ENCODE data around the gene GARIN5A.

DNA sequence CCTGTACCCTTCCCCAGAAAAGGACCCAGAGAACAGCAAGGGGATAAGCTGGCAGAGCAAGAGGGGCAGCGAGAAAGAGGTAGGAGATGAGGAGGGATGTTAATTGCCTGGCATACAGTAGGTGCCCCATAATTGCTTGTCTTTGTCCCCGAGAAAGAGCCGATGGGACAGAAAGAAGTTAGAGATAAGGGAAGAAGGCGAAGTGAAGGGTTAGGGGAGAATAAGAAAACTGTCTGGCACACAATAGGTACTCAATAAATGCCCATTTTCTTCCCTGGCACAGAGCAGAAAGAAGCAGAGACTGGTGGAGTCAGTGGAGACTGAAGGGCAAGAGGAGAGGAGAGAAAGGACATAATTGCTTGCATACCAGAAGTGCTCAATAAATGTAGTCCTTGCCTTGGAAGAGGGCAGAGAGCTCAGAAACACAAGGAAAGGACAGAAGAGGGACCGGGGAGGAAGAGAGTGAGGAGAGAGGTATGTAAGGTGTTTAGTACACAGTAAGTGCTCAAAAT lies 18.4 kb upstream of the GARIN5A start:
- no peak for TF ChIP-seq POLR2AphosphoS5 (IDR thresholded peaks at IDR 0.05)
- TF ChIP-seq, protein P1, sequence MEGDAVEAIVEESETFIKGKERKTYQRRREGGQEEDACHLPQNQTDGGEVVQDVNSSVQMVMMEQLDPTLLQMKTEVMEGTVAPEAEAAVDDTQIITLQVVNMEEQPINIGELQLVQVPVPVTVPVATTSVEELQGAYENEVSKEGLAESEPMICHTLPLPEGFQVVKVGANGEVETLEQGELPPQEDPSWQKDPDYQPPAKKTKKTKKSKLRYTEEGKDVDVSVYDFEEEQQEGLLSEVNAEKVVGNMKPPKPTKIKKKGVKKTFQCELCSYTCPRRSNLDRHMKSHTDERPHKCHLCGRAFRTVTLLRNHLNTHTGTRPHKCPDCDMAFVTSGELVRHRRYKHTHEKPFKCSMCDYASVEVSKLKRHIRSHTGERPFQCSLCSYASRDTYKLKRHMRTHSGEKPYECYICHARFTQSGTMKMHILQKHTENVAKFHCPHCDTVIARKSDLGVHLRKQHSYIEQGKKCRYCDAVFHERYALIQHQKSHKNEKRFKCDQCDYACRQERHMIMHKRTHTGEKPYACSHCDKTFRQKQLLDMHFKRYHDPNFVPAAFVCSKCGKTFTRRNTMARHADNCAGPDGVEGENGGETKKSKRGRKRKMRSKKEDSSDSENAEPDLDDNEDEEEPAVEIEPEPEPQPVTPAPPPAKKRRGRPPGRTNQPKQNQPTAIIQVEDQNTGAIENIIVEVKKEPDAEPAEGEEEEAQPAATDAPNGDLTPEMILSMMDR (IDR thresholded peaks at IDR 0.05), result no peak
- TF ChIP-seq EP300 (IDR thresholded peaks at IDR 0.05), result no peak
- TF ChIP-seq POLR2A (IDR thresholded peaks at IDR 0.05), result no peak
